HG03432 (cell line): ENCODE results near the gene DOCK11.
"Not testable (repeated sequence)": the region's sequence is repeated elsewhere in the genome, so short reads cannot be mapped to it uniquely, and the experiment has no call there.

Experiments
- ATAC-seq: cut with Tn5 transposase; IDR thresholded peaks from one replicate; pipeline ENCODE4 v1.9.1; 2021; ENCODE audit warnings: mild to moderate bottlenecking, moderate library complexity; ENCODE audit not compliant: unreplicated experiment

The DOCK11 gene

DNA sequence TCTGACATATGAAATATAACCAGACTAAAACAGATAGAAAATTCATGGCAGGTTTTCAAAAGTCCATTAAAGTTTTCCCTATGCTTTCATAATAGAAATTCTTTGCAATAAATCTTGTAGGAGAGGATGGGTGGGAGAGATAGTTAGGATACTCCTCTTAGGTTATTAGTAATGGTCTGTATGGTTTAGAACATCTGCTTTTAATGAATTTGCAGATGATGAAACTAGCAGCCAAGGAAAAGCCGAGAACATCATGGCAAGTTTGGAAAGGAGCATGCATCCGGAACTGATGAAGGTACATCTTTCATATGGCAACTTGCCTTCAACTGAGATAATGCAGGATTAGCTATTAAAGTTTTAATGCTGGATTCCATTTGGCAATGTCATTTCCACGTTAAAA is 70.7 kb downstream of the DOCK11 start:
- no peak for ATAC-seq

DNA sequence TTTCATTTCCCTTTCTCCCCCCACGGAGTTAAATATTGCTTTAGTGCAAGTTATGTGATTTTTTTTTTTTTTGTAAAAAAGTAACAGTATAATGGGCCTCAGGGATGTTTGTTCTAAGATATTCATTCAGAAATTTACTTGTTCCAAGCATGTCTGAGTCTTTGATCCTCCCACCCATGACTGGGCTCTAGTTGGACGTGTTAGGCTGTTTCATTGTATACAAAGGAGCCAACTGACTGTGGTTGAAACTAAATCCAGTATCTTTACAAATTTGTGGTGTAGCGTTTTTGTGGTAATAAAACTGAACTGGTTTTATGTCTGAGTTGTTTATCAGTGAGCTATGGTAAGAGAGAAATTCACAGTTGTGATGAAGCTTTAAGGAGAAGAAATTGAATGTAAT is 74.1 kb downstream of the DOCK11 start:
- ATAC-seq: no peak

DNA sequence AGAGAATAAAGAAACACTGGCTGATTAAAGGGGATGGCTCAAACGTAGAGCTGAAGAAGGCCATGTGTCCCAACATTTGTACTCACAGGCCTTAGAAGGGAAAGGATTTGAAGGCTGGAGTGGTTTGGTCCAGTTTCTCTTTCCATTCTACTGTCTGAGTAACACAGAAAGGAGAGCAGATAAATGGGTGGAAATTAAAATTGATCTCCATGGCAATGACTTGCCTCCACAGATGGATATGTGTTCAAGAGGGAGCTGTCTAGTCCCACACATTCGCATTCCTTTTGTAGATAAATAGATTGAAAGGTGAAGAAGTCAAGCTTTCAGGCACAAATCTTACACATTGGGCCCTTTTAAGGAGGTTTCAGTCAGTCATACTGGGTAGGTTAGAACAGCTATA is 74.6 kb downstream of the DOCK11 start:
- ATAC-seq: no peak

DNA sequence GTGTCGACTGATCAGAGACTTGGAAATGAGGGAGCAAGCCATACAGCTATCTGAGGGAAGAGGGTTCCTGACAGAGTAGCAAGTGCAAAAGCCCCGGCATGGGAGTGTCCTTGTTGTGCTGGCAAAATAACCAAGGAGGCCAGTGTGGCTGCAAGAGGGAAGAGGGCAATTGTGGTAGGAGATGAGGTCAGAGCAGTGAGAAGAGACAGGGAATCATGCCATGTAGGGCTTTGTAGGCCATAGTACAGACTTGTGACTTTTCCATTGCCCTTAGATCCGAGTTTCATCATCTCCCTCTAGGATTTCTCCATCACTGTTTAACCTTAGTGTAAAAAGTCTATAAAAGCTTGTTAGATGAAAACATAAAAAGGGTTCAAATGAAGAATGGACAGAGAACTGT is 76.2 kb downstream of the DOCK11 start:
- ATAC-seq: no peak

DNA sequence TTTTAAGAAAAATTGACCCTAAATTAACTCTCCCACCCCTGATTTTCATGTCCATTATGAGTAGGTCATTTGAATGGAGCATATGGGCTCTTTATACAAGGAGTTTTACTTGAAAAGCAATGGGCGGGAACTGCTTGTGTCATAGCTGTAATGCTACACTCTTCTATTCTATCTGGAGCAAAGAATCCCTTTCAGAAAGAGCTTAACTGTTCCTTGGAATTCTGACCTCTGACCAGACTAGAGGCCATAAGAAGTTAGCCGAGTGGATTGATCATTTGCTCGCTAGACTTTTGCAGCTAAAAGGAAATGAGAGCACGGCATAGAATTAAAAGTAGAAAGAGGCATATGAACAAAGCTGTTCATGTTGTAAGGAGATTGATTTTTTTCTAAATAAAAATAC is 79.1 kb downstream of the DOCK11 start:
- ATAC-seq: no peak

DNA sequence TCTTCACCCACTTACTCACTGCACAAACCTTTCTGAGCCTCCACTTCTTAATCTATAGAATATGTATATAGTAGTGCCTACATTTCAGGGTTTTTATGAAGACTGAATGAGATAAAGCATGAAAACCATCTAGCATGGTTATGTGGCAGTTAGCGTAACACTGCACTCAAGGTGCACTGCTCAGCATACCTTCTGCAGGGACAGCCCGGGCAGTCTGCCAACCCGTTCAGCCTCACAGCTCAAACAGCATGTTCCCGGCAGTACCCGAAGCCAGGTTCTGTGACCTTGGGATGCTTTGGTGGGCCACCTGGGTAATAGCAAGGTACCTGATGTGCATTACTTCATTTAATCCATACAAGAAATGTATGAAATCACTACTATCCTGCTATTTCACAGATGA is 81.4 kb downstream of the DOCK11 start:
- ATAC-seq: no peak

DNA sequence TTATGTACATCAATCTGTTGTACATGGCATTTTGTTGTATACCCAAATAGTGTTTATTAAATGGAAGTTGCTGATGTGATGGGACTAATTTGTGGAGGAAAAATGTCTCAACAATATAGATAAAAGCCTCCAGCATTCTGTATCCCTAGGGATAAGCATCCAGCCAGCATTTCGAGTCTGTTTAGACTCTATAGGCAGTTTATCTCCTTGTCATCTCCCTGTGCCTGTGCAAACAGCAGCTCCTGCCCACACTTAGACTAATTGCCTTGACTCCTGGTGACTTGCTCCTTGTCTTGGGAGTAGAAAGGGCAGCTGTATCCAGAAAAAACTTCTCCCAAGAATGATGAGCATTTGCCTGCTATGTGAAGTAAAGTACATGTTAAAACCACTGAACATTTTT is 83.8 kb downstream of the DOCK11 start:
- ATAC-seq: no peak

DNA sequence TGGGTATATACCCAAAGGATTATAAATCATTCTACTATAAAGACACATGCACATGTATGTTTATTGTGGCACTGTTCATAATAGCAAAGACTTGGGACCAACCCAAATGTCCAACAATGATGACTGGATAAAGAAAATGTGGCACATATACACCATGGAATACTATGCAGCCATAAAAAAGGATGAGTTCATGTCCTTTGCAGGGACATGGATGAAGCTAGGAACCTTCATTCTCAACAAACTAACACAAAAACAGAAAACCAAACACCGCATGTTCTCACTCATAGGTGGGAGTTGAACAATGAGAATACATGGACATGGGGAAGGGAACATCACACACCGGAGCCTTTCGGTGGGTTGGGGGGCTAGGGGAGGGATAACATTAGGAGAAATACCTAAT is 87.3 kb downstream of the DOCK11 start:
- not testable (repeated sequence) for ATAC-seq

DNA sequence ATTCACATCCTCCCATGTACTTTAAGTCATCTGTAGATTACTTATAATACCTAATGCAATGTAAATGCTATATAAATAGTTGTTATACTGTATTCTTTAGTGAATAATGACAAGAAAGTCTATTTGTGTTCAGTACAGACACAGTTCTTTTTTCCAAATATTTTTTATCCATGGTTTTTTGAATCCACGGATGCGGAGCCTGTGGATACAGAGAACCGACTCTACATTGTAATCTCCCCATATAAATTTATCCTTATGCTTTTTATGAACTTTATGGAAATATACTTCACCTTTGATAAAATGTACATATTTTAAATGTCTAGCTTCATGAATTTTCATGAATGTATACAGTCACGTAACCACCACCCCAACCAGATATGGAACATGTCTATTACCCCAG is 88.2 kb downstream of the DOCK11 start:
- no peak for ATAC-seq

DNA sequence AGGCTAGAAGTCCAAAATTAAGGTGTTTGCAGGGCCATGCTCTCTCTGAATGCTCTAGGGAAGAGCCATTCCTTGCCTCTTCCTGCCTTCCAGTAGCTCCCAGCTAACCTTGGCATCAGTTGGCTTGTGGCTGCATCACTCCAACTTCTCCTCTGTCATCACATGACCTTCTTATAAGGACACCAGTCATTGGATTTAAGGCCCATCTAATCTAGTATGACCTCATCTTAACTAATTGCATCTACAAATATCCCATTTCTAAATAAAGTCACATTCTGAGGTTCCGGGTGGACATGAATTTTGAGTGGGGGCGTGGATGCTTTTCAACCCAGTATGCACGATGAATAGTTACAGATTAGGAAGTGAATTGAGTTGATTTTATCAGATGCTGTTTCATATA is 89.7 kb downstream of the DOCK11 start:
- ATAC-seq: no peak

DNA sequence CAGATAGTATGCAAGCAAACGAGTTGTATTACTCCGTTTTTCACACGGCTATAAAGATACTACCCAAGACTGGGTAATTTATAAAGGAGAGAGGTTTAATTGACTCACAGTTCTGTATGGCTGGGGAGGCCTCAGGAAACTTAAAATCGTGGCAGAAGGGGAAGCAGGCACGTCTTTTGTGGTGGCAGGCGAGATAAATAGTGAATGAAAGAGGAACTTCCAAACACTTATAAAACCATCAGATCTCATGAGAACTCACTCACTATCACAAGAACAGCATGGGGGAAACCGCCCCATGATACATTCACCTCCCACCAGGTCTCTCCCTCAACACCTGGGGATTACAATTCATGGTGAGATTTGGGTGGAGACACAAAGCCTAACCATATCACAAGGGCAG is 90.6 kb downstream of the DOCK11 start:
- not testable (repeated sequence) for ATAC-seq

DNA sequence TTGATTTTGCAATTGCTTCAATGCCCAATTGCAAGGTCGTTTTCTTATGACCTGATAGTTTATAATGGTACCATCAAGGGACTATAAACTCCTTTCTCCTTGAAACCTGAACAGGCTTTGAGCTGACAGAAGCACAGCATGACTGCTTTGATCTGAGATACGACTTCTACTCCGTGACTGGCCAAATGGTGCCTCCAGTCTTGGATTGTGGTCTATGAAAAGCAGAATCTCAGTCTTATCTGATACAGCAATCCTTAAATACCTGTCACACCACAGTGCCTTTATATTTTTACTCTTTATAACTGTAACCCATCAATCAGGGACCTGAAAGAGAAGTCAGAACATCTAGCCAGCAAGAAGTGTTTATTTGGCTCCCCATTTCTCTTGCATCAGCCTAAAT is 93.1 kb downstream of the DOCK11 start:
- ATAC-seq: no peak

DNA sequence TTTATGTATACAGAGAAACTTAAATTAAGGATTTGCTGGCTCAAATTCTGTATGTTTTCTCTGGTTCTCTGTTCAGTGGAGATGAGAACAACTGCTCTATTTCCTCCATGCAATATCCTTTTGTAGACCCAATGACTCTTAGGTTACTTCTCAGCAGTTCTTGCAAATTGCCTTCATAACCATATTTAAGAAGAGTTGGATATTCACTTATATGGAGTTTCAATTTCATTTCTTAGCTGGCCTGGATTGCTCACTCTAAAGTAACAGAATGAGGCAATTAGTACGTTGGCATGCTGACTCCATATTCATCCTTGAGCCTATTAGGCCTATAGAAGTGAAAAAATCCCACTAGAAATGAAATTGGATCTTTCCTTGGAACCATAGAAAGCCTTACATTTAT is 93.6 kb downstream of the DOCK11 start:
- ATAC-seq: no peak

DNA sequence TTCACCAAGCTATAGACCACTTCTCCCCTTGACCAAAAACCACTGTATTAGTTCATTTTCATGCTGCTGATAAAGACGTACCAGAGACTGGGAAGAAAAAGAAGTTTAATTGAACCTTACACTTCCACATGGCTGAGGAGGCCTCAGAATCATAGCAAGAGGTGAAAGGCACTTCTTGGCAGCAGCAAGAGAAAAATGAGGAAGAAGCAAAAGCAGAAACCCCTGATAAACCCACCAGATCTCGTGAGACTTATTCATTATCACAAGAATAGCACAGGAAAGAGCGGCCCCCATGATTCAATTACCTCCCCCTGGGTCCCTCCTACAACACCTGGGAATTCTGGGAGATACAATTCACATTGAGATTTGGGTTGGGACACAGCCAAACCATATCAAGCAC is 97.8 kb downstream of the DOCK11 start:
- no peak for ATAC-seq

DNA sequence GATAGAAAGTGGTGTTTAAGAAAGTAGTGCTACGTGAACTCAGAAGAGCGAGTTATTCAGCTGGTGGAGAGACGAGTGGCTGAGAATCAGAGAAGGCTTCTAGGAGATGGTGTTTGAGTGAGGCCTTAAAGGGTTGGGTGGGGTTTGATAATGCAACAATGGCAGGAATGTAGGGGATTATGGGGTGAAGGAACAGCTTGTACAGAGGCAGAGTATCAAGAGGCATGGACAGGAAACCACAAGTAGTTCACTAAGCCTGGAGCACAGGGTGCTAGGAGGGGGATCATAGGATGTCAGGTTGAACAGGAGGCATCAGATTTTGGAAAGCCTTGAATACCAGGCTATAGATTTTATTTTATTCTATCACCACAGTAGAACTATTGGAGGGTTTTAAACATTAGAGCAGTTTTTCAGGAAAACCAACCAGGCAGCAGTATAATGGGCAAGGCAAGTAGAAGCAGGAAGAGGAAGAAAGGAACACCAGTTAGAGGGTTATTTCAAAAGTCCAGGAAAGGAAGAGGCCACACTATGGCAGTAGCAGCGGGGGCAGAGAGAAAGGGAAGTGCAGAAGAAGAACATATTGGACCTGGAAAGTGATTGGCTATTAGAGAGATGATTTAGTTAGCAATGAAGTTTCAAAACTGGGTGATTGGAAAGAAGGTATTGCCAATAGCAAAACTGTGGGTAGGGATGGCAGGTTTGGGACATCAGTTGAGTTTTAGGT is 99.2 kb downstream of the DOCK11 start:
- ATAC-seq: no peak

DNA sequence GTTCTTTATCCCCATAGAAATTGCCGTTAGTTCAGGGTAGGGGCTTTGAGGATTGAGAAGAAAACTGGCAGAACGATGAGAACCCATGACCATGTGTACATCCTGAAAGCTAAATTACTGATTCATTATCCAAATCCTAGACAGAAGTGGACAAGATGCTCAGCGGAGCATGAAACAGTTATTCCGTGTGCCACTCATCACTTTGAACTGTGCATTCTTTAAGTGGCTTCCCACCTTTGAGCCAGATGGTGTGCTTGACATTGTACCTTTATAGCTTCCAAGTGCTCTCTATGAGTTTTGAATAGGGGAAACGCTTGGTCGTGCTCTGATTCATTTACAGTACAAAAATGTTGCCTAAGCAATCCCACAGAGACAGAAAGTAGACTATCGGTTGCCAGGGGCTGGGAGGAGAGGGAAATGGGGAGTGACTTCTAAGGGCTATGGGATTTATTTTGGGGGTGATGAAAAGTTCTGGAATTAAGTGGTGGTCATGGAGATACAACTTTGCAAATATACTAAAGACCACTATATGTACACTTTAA is 100.0 kb downstream of the DOCK11 start:
- ATAC-seq: no peak

DNA sequence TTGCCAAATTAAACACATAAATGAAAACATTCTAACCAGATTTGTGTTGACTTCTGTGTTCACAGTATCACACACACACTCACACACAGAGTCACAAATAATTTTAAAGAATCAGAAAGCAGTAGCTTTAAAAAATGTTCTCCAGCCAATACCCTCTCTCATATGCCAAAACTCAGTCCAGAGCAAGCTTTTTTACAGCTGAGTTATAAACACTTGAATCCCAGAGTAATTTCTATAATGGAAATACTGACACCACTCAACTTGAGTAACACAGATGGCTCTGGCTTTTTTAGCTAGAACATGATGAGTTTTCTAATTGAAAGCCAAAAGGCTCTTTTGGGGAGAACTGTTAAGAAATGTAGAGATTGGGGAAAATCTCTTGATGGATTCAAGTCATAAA is 100.8 kb downstream of the DOCK11 start:
- ATAC-seq: no peak

DNA sequence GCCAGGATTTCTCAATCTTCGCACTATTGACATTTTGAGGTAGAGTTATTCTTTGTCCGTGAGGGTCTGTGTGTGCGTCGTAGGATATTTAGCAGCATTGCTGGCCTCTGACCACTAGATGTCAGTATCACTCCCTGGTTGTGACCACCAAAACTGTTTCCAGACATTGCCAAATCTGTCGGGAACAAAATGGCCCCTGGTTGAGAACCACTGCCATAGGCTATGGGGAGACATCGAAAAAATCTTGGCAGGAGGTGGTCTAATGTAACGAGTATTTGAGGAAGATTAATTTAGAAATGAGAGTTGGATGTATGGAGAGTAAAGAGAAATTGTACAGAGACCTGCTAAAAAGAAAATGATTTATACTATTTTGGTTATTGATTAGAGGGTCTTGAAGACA is 108.4 kb downstream of the DOCK11 start:
- ATAC-seq: no peak

DNA sequence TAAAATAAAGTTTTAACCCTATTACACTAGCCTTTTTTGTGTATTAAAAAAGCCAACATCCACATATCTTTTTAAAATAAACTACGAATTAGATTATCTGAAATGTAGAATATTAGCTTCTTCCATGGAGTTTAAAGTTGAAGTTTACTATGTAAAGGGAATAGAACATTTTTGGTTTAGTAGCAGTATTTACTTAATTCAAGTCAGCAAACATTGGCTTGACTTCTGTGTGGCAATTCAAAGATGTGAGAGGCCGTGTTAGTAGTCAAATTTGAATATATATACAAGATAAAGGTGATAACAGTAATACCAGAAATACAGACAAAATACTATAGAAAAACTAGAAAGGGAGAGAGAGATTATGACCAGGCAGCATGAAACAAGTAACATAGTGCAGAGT is 116.7 kb downstream of the DOCK11 start:
- ATAC-seq: no peak

DNA sequence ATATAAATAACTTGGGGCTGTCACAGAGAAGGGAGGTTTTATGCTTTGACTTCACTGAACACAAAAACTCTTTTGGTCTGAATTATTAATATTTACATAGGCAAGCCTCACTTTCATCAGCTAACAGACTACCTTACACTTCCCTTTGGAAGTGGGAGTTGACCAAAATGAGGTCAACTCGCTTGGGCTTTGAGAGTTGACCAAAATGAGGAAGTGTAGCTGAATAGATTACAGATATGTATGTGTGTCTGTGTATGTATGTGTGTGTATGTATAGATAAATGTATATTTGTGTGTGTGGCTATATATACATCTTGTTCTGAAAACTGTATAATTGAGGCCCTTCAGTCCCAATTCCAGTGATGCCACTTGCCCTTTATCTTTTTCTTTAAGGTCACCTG is 118.5 kb downstream of the DOCK11 start:
- no peak for ATAC-seq

DNA sequence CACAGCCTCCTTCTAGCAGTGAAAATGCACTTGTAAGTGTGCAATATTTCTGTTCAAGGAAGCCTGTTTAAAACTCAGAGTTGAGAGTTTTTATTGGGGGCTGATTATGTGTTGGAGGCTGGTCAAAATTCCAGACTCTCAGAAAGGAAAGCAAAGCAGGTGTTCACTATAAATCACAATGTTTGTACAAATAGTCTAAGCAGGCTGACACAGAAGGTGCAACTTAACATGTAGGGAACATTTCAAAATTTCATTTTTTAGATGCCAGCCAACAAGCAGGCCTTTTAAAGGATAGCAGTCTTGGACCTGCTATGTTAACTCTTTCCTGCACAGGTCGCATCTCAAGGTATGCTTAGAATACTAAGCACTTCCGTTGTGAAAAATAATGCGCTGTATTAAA is 119.5 kb downstream of the DOCK11 start:
- ATAC-seq: no peak

DNA sequence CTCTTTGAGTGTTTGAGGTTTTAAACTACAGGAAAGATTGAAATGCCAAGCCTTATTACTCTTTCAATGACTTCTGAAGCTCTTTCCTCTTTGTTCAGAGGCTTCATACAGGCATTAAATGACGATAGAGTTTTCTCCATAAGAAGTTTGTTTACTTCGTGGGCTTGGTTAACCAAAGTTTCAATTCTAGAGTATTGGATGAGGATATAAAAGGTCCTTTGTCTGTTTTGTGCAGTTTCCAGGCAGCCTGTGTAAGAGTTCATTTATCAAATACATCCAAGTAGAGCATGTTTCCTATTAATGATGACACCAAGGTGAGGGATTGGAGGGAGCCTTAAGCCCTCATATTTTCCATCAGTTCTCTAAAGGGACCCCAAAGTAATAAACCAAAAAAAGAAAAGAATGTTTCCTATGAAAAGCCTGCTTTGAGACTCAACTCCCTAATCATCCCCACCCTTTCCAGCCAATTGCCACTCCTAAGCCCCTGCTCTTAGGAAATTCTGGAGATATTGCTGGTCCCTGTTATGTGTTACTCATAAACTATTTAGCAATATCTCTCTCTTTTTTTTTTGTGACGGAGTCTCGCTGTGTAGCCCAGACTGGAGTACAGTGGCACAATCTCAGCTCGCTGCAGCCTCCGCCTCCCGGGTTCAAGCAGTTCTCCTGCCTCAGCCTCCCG is 125.6 kb downstream of the DOCK11 start:
- ATAC-seq: no peak

DNA sequence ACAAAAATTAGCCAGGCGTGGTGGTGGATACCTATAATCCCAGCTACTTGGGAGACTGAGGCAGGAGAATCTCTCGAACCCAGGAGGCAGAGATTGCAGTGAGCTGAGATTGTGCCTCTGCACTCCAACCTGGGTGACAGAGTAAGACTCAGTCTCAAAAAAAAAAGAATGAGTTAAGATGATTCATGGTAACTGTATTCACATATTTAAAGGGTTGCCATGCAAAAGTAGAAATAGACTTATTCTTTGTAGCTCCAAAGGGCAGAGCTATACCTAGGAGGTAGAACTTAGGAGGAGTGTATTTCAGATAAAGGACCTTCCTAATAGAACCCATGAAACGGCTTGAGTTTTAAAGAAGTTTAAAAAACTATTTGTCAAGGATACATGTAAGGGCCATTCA is 127.4 kb downstream of the DOCK11 start:
- ATAC-seq: no peak
